ENCODE results near the gene PDIA5. TPM values are rescaled to one million over a fixed set of nuclear protein-coding genes. Genes with fewer than 3 reads are reported as not detected.

PDIA5 gene
- polyA plus RNA-seq (ENCODE audit: insufficient read length) = 18.6 TPM

- DNase-seq (ENCODE audit: low read depth) = peak; percentile 53
Measured at GRCh38 chr3:123066896-123067688, at the start of gene PDIA5. Gene PDIA5 (plus strand): TSS chr3:123067025. CDS start chr3:123067165, 140 bp downstream.

DNA sequence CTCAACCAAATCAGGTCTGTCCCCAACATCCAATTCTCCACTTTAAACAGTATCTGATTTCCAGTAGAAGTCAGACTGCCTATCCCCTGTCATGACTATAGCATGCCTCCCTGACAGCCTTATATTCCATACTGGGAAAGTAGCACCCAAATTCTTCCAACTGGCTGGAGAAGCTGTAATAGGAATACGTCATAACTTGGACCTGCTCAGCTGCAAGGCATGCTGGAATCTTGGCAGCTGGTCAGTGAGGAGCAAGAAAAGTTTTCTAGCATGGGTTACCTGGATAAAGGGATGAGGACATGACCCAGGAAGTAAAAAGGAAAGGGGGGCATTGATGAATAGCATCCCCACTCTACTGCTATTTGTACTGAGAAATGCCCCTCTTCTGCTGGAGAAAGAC lies 48.1 kb upstream of the PDIA5 start:
- no peak for DNase-seq (ENCODE audit: low read depth)

DNA sequence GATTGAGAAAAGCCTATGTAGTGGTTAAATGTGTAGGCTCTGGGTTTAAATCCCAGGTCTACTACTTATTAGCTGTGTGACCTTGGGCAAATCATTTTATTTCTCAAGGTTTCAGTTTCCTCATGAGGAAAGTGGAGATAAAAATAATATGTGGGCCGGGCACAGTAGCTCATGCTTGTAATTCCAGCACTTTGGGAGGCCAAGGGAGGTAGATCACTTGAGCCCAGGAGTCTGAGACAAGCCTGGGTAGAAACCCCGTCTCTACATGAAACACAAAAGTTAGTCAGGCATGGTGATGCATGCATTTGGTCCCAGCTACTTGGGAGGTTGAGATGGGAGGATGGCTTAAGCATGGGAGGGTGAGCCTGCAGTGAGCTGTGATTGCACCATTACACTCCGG lies 47.7 kb upstream of the PDIA5 start:
- no peak for DNase-seq (ENCODE audit: low read depth)

DNA sequence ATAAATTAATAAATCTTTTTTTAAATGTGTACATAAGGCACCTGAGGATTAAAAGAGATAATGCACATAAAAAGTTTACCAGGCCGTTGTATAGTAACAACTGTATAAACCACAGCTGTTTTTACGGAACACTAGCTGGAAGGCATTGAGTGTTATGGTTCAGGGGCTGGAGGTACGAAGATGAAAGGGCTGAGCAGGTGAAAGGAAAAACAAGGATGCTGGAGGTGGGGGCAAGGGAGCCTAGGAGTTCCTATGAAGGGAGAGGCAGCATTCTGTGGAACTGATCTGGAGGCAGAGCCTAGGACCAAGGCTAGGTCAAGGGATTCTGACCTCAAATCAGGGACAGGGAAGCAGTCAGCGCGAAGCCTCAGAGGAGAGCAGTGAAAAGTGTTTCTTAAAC lies 47.2 kb upstream of the PDIA5 start:
- no peak for DNase-seq (ENCODE audit: low read depth)

GRCh38 chr3:123020709-123021108 lies 46.1 kb upstream of the PDIA5 start:
- no peak for DNase-seq (ENCODE audit: low read depth)

DNA sequence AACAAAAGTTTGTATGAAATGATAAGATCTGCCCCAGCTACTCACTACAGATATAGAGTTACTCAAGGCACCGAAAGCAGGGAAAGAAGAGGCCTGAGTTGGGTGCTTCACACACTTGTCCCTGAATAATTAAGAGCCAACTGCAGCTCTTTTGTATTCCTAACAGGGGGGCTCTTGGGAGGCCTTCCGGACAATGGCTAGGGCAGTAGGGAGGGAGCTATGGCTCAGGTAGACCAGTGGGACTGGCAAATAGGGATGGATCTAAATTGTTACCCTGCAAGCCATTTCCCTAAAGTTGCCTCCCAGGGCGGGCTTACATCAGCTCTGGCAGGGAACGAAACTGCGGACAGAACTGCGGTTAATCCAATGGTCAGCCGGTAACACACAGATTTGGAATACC lies 45.4 kb upstream of the PDIA5 start:
- no peak for DNase-seq (ENCODE audit: low read depth)

- DNase-seq (ENCODE audit: low read depth) = no peak
Measured at GRCh38 chr3:123021996-123022510, 44.8 kb upstream of the PDIA5 start.

- no peak for DNase-seq (ENCODE audit: low read depth)
Measured at GRCh38 chr3:123024056-123024455, 42.8 kb upstream of the PDIA5 start.

DNA sequence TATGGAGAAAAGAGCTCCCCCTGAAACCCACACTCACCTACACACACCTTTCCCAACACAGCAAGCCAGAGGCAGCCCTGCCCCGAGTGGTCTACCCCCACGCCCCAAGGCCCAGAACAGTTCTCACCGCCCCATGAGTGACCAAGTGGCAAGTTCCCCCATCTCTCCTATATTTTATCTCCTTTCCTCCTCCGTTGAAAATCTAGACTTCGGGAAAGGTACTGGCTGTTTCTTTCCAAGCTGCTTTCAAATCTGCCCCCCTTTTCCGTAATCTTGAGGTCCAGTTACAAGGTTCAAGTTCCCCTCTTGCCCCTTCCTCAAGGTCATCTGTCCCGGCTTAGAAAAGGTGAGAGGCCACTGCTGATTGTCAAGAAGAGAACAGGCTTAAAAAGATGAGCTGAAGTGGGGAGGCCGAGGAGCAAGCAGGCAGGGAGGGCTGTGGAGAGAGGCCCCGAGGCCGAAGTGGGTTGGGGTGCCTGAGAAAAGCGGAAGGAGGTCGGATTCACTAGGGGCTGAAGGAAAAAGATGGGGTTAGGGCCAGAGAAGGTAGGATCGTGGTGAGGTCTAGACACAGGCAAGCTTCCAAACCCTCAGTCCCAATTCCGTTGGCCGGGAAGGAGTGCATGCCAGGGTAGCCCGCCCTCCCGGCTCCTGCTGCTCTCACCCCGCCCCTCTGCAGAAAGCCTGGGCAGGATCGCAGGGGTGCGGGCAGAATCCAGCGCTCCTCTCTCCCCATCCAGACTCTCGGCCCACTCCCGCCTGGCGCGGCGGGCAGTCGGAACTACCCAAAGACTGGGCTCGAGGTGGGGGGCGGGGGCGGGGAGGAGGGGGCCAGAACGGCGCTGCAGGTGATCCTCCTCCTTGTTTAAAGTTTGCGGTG lies 40.9 kb upstream of the PDIA5 start:
- DNase-seq (ENCODE audit: low read depth) = no peak

GRCh38 chr3:123026565-123027291 lies 40.1 kb upstream of the PDIA5 start:
- no peak for DNase-seq (ENCODE audit: low read depth)

DNA sequence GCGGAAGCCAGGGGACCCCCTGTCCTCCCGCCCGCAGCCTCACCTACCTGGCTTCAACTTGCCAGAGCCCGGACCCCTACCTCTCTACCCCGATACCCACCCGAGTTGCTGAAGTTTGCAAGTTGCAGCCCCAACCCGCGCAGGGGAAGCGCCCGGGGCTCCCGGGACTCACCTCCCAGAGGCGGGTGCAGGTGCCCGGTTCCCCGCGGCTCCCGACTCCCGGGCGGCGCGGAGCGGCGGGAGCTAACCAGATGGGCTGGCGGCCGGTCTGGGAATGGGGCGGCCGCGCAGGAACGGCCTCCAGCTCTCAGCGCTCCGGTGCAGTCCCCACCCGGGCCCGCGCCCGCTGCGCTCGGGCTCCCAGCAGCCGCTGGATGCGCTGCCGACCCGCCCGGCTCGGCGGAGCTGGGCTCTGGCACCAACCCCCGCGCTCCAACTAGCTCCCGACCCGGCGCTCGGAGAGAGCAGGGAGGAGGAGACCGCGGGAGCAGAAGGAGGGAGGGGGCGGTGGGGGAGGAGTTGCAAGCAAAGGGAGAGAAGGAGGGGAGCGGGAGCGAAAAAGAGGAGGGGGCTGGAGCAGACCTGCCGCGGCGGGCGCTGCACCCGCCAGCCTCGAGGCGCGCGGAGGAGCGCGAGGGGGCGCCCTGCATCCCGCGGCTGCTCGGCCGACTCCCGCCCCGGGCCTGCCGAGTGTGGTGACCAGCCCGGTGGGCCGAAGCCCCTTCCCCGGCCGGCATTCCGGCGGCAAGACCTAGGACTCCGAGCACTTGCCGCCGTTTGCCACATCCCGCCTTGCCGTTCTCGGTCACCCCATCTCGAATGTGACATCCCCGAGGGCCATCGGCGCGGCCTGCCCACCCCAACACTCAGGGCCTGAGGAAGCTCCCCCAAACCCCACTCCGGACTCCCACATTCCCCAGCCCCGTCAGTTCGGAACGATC lies 39.3 kb upstream of the PDIA5 start, which contains the start of gene SEMA5B:
SEMA5B (minus strand) TSS at position 472 of the 941 bp plus-strand sequence. CDS start 66,500 bp downstream, outside the sequence.
- no peak for DNase-seq (ENCODE audit: low read depth)

DNA sequence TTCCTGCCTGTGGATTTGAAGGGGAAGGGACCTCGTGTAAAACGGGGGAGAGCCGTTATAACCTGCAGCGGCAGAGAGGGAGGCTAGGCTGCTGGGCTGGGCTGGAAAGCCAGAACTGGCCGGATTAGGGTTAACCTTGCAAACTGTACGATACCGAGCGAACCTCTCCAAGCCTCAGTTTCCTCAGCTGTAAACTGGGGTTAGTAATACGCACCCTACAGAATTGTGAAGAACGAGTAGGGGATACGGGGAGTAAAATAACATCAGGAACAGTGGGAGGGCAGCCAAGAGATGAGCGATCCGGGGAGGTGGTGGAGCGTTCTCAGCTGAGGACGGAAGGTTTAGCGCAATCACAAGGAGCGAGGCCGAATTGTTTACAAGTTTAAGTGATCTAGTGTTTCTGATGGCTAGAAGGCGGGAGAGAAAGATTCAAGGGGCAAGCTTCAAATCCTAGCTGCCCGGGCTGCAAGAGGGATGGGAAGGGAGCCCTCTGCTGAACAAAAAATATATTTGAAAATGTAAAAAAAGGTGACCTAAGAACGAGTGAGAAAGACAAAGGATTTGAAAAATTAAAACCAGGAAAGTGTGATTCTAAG lies 38.5 kb upstream of the PDIA5 start:
- peak; percentile 51 for DNase-seq (ENCODE audit: low read depth)

DNA sequence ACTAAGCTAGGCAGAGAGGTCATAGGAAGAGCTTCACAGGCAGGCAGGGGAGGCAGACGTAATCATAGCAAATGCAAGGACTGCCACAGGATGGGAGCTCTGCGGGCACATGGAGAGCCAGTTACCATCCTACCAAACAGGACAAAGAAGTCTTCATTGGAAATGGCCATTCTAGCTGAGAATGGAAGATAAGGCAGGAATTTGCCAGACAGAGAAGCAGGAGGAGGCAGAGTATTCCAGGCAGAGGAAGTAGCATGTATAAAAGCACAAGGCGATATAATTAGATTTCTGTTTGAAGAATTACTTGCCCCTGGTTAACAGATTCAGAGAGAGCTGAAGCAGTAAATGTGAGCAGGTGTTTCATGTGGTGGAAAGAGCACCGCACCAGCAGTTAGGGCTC lies 35.8 kb upstream of the PDIA5 start:
- no peak for DNase-seq (ENCODE audit: low read depth)

DNA sequence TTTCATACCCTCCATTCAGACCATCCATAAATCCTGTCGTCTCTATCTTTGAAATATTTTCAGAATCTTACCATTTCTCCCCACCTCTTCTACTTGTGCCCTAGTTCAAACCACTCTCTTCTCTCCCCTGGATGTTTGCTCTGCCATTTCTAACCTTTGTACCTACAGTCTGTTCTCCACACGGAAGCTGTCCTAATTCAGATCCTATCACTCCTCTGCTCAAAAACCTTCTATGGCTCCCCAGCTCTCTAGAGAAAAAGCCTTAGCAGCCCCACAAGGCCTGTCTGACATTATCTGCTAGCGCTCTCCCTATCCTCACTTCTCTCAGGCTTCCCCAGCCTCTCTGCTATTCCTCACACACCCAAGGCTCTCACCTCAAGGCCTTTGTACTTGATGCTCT lies 34.8 kb upstream of the PDIA5 start:
- DNase-seq (ENCODE audit: low read depth) = no peak

- DNase-seq (ENCODE audit: low read depth) = no peak
Measured at GRCh38 chr3:123034120-123034519, 32.7 kb upstream of the PDIA5 start.

DNA sequence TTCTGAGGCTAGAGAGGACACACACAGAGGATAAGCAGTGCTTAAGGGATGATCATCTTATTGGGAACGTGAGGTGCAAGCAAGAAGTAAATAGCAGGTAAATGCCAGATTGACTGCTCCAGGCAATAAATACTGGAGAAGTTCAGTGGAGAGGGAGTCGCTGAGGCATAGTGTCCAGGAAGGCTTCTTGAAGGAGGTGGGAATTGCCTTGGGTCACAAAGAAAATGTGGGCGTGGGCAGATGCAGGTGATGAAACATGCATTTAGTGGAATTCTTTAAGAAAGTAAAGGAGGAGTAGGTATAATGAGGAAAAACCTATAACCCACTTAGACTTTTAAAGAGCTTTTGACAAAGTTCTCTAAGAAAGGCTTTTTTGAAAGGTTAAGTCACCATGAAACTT lies 31.8 kb upstream of the PDIA5 start:
- no peak for DNase-seq (ENCODE audit: low read depth)

DNA sequence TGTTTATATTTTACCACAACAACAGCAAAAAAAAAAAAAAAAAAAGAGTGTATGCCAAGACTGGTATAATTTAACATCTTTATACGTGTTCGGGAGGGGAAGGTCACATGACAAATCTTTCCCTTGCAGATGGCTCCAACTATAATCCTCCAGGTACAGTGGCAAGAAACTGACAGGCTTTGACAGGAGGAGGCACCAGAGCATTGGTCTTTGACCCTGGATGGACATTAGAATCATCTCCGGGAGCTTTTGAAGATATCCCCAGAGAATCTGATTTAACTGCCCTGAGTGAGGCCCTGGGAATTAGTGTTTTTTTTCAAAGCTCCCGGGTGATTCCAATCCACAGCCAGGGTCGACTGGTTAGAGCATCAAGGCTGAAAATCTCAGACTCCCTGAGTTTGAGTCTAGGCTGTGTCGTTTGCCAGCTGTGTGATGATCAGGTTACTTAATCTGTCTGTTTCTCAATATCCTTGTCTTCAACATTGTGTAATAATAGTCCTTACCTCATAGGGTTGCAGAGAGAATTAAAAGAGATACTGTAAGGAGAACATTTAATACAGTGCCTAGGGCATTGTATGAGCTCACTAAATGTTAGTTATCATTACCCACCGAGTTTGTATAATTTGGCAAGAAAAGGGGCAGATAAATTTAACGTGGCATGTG lies 30.3 kb upstream of the PDIA5 start:
- no peak for DNase-seq (ENCODE audit: low read depth)

GRCh38 chr3:123037015-123037375 lies 29.8 kb upstream of the PDIA5 start:
- DNase-seq (ENCODE audit: low read depth) = no peak

DNA sequence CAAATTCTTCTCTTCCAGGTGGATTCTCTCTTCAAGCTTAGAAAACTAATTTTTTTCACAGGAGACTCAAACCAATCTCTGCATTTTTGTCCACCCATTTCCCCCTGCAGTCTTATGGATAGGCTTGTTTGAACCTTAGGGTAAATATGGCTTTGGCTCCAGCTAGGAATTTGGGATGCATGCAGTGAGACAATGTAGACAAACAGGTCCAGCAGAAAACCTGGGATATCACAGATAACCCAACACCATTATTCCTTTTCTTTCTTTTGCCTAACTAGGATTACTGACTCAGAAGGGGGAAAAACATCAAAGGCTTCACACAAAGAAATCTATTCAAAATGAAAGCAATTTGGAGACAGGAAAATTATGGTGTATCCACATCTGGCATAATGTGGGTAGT lies 28.1 kb upstream of the PDIA5 start:
- DNase-seq (ENCODE audit: low read depth) = no peak

GRCh38 chr3:123039178-123039577 lies 27.6 kb upstream of the PDIA5 start:
- DNase-seq (ENCODE audit: low read depth) = no peak
